H9 (cell line): ENCODE data around the gene TMEM182. TPM values are rescaled to one million over a fixed set of nuclear protein-coding genes. Genes with fewer than 3 reads are reported as not detected.

Experiments used
- DNase-seq: peaks from one replicate; pipeline ENCODE4 v3.0.0-alpha.2; 2017
- H2AFZ ChIP-seq: one replicate; pipeline ENCODE4 v1.6.1; 2013; ENCODE audit warnings: mild to moderate bottlenecking, low read length, control low read depth, moderate library complexity
- H2AK5ac ChIP-seq: 2 replicates; pipeline ENCODE4 v1.6.1; 2013; ENCODE audit warnings: low read length, control low read depth, mixed read lengths; ENCODE audit not compliant: insufficient read length
- H2BK120ac ChIP-seq: one replicate; pipeline ENCODE4 v1.6.1; 2013; ENCODE audit warnings: low read depth, mild to moderate bottlenecking, low read length, control low read depth, inconsistent platforms; ENCODE audit not compliant: poor library complexity, severe bottlenecking
- H2BK12ac ChIP-seq: 2 replicates; pipeline ENCODE4 v1.6.1; 2013; ENCODE audit warnings: low read length, control low read depth, mixed read lengths, low read depth; ENCODE audit not compliant: insufficient read length
- H2BK15ac ChIP-seq: 2 replicates; pipeline ENCODE4 v1.6.1; 2013; ENCODE audit warnings: low read depth, low read length, control low read depth
- H2BK20ac ChIP-seq: one replicate; pipeline ENCODE4 v1.6.1; 2013; ENCODE audit warnings: low read depth, mild to moderate bottlenecking, low read length, control low read depth, inconsistent platforms; ENCODE audit not compliant: poor library complexity, severe bottlenecking
- H2BK5ac ChIP-seq: 2 replicates; pipeline ENCODE4 v1.6.1; 2013; ENCODE audit warnings: low read length, control low read depth, mixed read lengths; ENCODE audit not compliant: insufficient read length
- H3K14ac ChIP-seq: 2 replicates; pipeline ENCODE4 v1.6.1; 2013; ENCODE audit warnings: low read length, control low read depth; ENCODE audit not compliant: insufficient read depth
- H3K18ac ChIP-seq: 2 replicates; pipeline ENCODE4 v1.6.1; 2013; ENCODE audit warnings: low read depth, mild to moderate bottlenecking, mixed read lengths, low read length, control low read depth; ENCODE audit not compliant: insufficient read length
- H3K23ac ChIP-seq: 2 replicates; pipeline ENCODE4 v1.6.1; 2013; ENCODE audit warnings: low read length, control low read depth, mixed read lengths, low read depth; ENCODE audit not compliant: insufficient read length
- H3K23me2 ChIP-seq: 2 replicates; pipeline ENCODE4 v1.6.1; 2013; ENCODE audit warnings: low read depth, mild to moderate bottlenecking, mixed read lengths, low read length, control low read depth; ENCODE audit not compliant: insufficient read length, poor library complexity, severe bottlenecking
- H3K27ac ChIP-seq: 2 replicates; pipeline ENCODE4 v1.5.1; 2013; ENCODE audit warnings: low read length, control low read depth, mixed read lengths, low read depth; ENCODE audit not compliant: insufficient read length
- H3K27me3 ChIP-seq: 2 replicates; pipeline ENCODE4 v1.6.1; 2013; ENCODE audit warnings: low read length, control low read depth, inconsistent platforms; ENCODE audit not compliant: insufficient read depth
- H3K4ac ChIP-seq: 2 replicates; pipeline ENCODE4 v1.6.1; 2013; ENCODE audit warnings: low read depth, mild to moderate bottlenecking, control low read depth, inconsistent platforms, low read length, moderate library complexity
- H3K4me1 ChIP-seq: 2 replicates; pipeline ENCODE4 v1.6.1; 2013; ENCODE audit warnings: low read length, control low read depth, inconsistent platforms; ENCODE audit not compliant: insufficient read depth
- H3K4me2 ChIP-seq: 2 replicates; pipeline ENCODE4 v1.6.1; 2013; ENCODE audit warnings: low read length, control low read depth, mixed read lengths; ENCODE audit not compliant: insufficient read length, insufficient read depth
- H3K56ac ChIP-seq: 2 replicates; pipeline ENCODE4 v1.6.1; 2013; ENCODE audit warnings: low read depth, mild to moderate bottlenecking, mixed read lengths, low read length, control low read depth; ENCODE audit not compliant: insufficient read length
- H3K79me1 ChIP-seq: 2 replicates; pipeline ENCODE4 v1.6.1; 2013; ENCODE audit warnings: low read depth, mild to moderate bottlenecking, moderate library complexity, low read length, control low read depth, inconsistent platforms; ENCODE audit not compliant: insufficient read depth, poor library complexity, severe bottlenecking
- H3K79me2 ChIP-seq: 2 replicates; pipeline ENCODE4 v1.6.1; 2013; ENCODE audit warnings: low read length, control low read depth, inconsistent platforms; ENCODE audit not compliant: insufficient read depth
- H3K9ac ChIP-seq: 2 replicates; pipeline ENCODE4 v1.6.1; 2013; ENCODE audit warnings: low read length, control low read depth, mixed read lengths; ENCODE audit not compliant: insufficient read length; ENCODE audit errors: extremely low read depth
- H3K9me3 ChIP-seq: one replicate; pipeline ENCODE4 v1.6.1; 2013; ENCODE audit warnings: low read depth, low read length, inconsistent platforms; ENCODE audit not compliant: control insufficient read depth
- H3T11ph ChIP-seq: one replicate; pipeline ENCODE4 v1.6.1; 2013; ENCODE audit warnings: mild to moderate bottlenecking, low read length, control low read depth, inconsistent platforms
- H4K20me1 ChIP-seq: one replicate; pipeline ENCODE4 v1.6.1; 2013; ENCODE audit not compliant: control insufficient read depth, insufficient read length, insufficient read depth
- H4K5ac ChIP-seq: 2 replicates; pipeline ENCODE4 v1.6.1; 2013; ENCODE audit warnings: low read depth, mild to moderate bottlenecking, mixed read lengths, low read length, control low read depth; ENCODE audit not compliant: insufficient read length
- H4K8ac ChIP-seq: replicated peaks from 2 replicates; pipeline ENCODE4 v1.6.1; 2013; ENCODE audit warnings: low read length, control low read depth, mixed read lengths, low read depth; ENCODE audit not compliant: insufficient read length
- H4K91ac ChIP-seq: 2 replicates; pipeline ENCODE4 v1.6.1; 2013; ENCODE audit warnings: low read depth, mild to moderate bottlenecking, moderate library complexity, mixed read lengths, low read length, control low read depth; ENCODE audit not compliant: insufficient read length
- H3K27ac Mint-ChIP-seq, 3 experiments: 2 replicates in 2 of 3; 3 replicates in 1 of 3; pipeline ENCODE4 v1.8.0; 2020 to 2021; ENCODE audit warnings: mixed read lengths in 3 of 3, mild to moderate bottlenecking in 1 of 3, moderate library complexity in 1 of 3
- H3K27me3 Mint-ChIP-seq: 2 replicates; pipeline ENCODE4 v1.8.0; 2021; ENCODE audit warnings: low read depth, mild to moderate bottlenecking, moderate library complexity, mixed read lengths
- H3K36me3 Mint-ChIP-seq, 3 experiments: 2 replicates in 2 of 3; 3 replicates in 1 of 3; pipeline ENCODE4 v1.8.0; 2020 to 2021; ENCODE audit warnings: low read depth in 3 of 3, mixed read lengths in 3 of 3; ENCODE audit not compliant: insufficient read depth in 1 of 3
- H3K4me1 Mint-ChIP-seq, 2 experiments: 2 replicates each; pipeline ENCODE4 v1.8.0; 2020; ENCODE audit warnings: mixed read lengths in 2 of 2
- H3K4me3 Mint-ChIP-seq, 2 experiments: 2 replicates in 1 of 2; 3 replicates in 1 of 2; pipeline ENCODE4 v1.8.0; 2020 to 2021; ENCODE audit warnings: mild to moderate bottlenecking in 2 of 2, mixed read lengths in 2 of 2, moderate library complexity in 1 of 2
- H3K9me3 Mint-ChIP-seq, 2 experiments: 2 replicates in 1 of 2; 3 replicates in 1 of 2; pipeline ENCODE4 v1.8.0; 2020; ENCODE audit warnings: mild to moderate bottlenecking in 2 of 2, mixed read lengths in 2 of 2, moderate library complexity in 1 of 2
- CTCF ChIP-seq: fragments of 200-600 bp; sonication (generic); conservative IDR thresholded peaks from 3 replicates; pipeline ENCODE4 v1.8.0; 2021; ENCODE audit warnings: antibody characterized with exemption, mild to moderate bottlenecking
- WGBS: extraction: QIAGEN DNeasy Blood & Tissue Kit; methylation state at CpG from one replicate; pipeline ENCODE4 v1.1.7; 2013; ENCODE audit warnings: missing lambda C conversion rate, low lambda C conversion rate, mixed read lengths; ENCODE audit not compliant: insufficient read length; ENCODE audit errors: extremely low coverage; 5-methylcytosine and 5-hydroxymethylcytosine counted together
- total RNA-seq: library from RNA; stranded (reverse); gene quantifications from 2 replicates; pipeline ENCODE4 v1.2.1, GENCODE V29; 2021

The TMEM182 gene
- total RNA-seq, 1 experiment from 2014 or later, result 3.6 TPM

DNA sequence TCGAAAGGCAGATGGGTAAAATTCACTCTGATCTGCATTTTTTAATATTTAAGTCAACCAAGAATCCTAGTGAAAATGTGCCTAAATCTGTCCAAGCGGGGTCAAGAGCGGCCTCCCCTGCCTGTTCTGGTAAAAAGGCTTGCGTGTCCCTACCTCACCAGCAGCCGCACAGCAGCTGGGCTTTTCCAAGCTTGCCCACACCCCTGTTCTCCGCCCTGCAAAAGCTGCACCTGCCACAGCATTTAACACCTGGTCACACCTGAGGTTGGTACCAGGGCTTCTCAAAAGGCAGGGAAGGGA, 25.8 kb upstream of the TMEM182 start:
- no peak overlapping the region for H3K4ac ChIP-seq
- Mint-ChIP-seq H3K27me3 (no peaks in the 10 kb centered on the region), H3K9me3 (no peaks in the 10 kb centered on the region; a peak in 1 of 5 replicates), H3K4me1 (peaks cover 20% of the 10 kb centered on the region in 2 experiments), H3K27ac (peak overlapping the region in 2 of 3 experiments; percentile 52 to 97; a peak in 2 of 7 replicates), H3K4me3 (peak overlapping the region; percentile 90 to 98), H3K36me3 (peaks cover 1 to 10% (median 9%) of the 10 kb centered on the region in 3 experiments; a peak in 5 of 7 replicates)
- peak overlapping the region; percentile 63 for H3K9ac ChIP-seq
- peaks cover 4% of the 10 kb centered on the region; the same call in 1 of the 2 replicates for H3K4me1 ChIP-seq
- no peak overlapping the region for H3K56ac ChIP-seq
- no peak overlapping the region for H4K8ac ChIP-seq
- H3K79me1 ChIP-seq, result peaks cover 3% of the 10 kb centered on the region
- H3K79me2 ChIP-seq, result peaks cover 11% of the 10 kb centered on the region; the same call in 1 of the 2 replicates
- H3K27me3 ChIP-seq, result no peaks in the 10 kb centered on the region
- peak; percentile 39 for DNase-seq
- no peak overlapping the region for H2BK12ac ChIP-seq
- H3K9me3 ChIP-seq, result no peaks in the 10 kb centered on the region
- peaks cover 10% of the 10 kb centered on the region for H3K23me2 ChIP-seq
- TF ChIP-seq CTCF, result no peak
- no peak overlapping the region for H2BK20ac ChIP-seq
- no CpG with 5 or more reads among the region's 6 CpGs for WGBS
- no peak overlapping the region for H3T11ph ChIP-seq
- H4K91ac ChIP-seq, result no peak overlapping the region
- H3K18ac ChIP-seq, result no peak overlapping the region
- H3K4me2 ChIP-seq, result peak overlapping the region; percentile 87
- H2BK5ac ChIP-seq, result no peak overlapping the region
- H2BK15ac ChIP-seq, result no peak overlapping the region
- no peaks in the 10 kb centered on the region for H4K20me1 ChIP-seq
- H2BK120ac ChIP-seq, result no peak overlapping the region
- 0 out of 2 replicates have a peak overlapping the region, but pooled peaks have one; percentile 42 for H3K14ac ChIP-seq
- H3K23ac ChIP-seq, result no peak overlapping the region
- no peak overlapping the region for H3K27ac ChIP-seq
- H2AK5ac ChIP-seq, result no peak overlapping the region
- no peak overlapping the region for H4K5ac ChIP-seq
- H2AFZ ChIP-seq, result peak overlapping the region; percentile 53
